Kidney epithelial cell (primary cell): ENCODE measurements around the gene IGF2BP1. TPM values are rescaled to one million over a fixed set of nuclear protein-coding genes. Genes with fewer than 3 reads are reported as not detected.

ENCODE experiments used
- DNase-seq: peaks from one replicate; pipeline ENCODE4 v3.0.0-alpha.2; 2010; ENCODE audit warnings: low read depth
- H3K27me3 ChIP-seq: 2 replicates; pipeline ENCODE4 v1.6.0; 2011; ENCODE audit warnings: low read length; ENCODE audit not compliant: control insufficient read depth, insufficient read depth
- H3K36me3 ChIP-seq: 2 replicates; pipeline ENCODE4 v1.5.1; 2011; ENCODE audit warnings: low read length; ENCODE audit not compliant: control insufficient read depth, insufficient read depth
- H3K4me3 ChIP-seq: 2 replicates; pipeline ENCODE4 v1.5.1; 2011; ENCODE audit warnings: low read depth, mild to moderate bottlenecking, control low read depth, low read length
- total RNA-seq: library from RNA; depleted of rRNA; stranded (reverse); fragments of >200 nt; gene quantifications from 2 replicates; pipeline ENCODE4 v1.2.3, GENCODE V29; 2015
- TF ChIP-seq, protein P1 (sequence below): IDR thresholded peaks from 2 replicates; pipeline ENCODE4 v1.5.1; 2011; ENCODE audit warnings: mild to moderate bottlenecking, moderate library complexity, low read length, control low read depth, inconsistent platforms; ENCODE audit not compliant: insufficient read depth, poor library complexity, severe bottlenecking

The IGF2BP1 gene
- total RNA-seq, 1 donor from 2014 or later = 10.2 TPM

DNA sequence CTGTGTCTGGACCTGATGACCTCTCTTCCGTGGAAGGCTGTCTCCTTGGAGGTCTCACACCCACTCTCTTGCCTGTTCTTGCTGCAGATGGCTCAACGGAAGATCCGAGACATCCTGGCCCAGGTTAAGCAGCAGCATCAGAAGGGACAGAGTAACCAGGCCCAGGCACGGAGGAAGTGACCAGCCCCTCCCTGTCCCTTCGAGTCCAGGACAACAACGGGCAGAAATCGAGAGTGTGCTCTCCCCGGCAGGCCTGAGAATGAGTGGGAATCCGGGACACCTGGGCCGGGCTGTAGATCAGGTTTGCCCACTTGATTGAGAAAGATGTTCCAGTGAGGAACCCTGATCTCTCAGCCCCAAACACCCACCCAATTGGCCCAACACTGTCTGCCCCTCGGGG, 52.1 kb downstream of the IGF2BP1 start:
- H3K27me3 ChIP-seq = no peaks in the 10 kb centered on the region
- TF ChIP-seq, protein P1, sequence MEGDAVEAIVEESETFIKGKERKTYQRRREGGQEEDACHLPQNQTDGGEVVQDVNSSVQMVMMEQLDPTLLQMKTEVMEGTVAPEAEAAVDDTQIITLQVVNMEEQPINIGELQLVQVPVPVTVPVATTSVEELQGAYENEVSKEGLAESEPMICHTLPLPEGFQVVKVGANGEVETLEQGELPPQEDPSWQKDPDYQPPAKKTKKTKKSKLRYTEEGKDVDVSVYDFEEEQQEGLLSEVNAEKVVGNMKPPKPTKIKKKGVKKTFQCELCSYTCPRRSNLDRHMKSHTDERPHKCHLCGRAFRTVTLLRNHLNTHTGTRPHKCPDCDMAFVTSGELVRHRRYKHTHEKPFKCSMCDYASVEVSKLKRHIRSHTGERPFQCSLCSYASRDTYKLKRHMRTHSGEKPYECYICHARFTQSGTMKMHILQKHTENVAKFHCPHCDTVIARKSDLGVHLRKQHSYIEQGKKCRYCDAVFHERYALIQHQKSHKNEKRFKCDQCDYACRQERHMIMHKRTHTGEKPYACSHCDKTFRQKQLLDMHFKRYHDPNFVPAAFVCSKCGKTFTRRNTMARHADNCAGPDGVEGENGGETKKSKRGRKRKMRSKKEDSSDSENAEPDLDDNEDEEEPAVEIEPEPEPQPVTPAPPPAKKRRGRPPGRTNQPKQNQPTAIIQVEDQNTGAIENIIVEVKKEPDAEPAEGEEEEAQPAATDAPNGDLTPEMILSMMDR = no peak
- no peaks in the 10 kb centered on the region for H3K36me3 ChIP-seq
- DNase-seq = no peak
- no peak overlapping the region for H3K4me3 ChIP-seq

DNA sequence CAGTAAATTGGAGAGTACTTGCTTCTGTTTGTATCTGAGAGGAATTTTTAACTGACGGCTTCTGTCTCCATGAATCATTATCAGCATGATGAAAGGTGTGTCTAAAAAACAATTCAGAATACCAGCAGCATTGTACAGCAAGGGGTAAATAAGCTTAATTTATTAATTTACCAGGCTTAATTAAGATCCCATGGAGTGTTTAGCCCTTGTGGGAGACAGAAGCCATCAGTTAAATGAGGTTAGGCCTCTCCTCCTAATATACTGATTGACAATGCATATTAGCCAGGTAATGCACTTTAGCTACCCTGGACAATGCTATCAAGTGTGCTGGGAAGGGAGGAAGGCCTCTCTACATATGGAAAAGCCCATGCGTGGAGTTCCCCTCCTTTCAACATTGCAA, 53.4 kb downstream of the IGF2BP1 start:
- DNase-seq = no peak

DNA sequence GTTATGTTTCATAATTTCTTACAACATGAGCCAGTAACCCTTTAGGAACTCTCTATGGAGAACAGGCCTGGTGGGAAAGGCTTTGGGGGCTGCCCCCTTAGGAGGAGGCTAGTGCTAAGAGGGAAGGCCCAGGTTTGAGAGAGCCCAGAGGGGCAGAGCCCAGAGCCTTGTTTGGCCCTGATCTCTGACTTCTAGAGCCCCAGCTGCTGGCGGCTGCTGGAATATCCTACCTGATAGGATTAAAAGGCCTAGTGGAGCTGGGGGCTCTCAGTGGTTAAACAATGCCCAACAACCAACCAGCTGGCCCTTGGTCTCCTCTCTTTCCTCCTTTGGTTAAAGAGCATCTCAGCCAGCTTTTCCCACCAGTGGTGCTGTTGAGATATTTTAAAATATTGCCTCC, 54.1 kb downstream of the IGF2BP1 start:
- Histone ChIP-seq H3K27me3 (no peaks in the 10 kb centered on the region), H3K4me3 (no peak overlapping the region), H3K36me3 (no peaks in the 10 kb centered on the region)
- TF ChIP-seq, protein P1 = no peak
- DNase-seq = no peak

More for the DNA sequence above, 53.4 kb downstream of the IGF2BP1 start:
- TF ChIP-seq, protein P1 = no peak
- Histone ChIP-seq H3K27me3 (no peaks in the 10 kb centered on the region), H3K36me3 (no peaks in the 10 kb centered on the region), H3K4me3 (no peak overlapping the region)

DNA sequence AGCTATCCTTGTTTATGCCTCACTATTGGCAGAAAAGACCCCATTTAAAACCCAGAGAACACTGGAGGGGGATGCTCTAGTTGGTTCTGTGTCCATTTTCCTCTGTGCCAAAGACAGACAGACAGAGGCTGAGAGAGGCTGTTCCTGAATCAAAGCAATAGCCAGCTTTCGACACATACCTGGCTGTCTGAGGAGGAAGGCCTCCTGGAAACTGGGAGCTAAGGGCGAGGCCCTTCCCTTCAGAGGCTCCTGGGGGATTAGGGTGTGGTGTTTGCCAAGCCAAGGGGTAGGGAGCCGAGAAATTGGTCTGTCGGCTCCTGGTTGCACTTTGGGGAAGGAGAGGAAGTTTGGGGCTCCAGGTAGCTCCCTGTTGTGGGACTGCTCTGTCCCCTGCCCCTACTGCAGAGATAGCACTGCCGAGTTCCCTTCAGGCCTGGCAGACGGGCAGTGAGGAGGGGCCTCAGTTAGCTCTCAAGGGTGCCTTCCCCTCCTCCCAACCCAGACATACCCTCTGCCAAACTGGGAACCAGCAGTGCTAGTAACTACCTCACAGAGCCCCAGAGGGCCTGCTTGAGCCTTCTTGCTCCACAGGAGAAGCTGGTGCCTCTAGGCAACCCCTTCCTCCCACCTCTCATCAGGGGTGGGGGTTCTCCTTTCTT, 56.1 kb downstream of the IGF2BP1 start:
- TF ChIP-seq, protein P1 = no peak
- no peak for DNase-seq
- no peak overlapping the region for H3K4me3 ChIP-seq
- no peaks in the 10 kb centered on the region for H3K27me3 ChIP-seq
- no peaks in the 10 kb centered on the region for H3K36me3 ChIP-seq

DNA sequence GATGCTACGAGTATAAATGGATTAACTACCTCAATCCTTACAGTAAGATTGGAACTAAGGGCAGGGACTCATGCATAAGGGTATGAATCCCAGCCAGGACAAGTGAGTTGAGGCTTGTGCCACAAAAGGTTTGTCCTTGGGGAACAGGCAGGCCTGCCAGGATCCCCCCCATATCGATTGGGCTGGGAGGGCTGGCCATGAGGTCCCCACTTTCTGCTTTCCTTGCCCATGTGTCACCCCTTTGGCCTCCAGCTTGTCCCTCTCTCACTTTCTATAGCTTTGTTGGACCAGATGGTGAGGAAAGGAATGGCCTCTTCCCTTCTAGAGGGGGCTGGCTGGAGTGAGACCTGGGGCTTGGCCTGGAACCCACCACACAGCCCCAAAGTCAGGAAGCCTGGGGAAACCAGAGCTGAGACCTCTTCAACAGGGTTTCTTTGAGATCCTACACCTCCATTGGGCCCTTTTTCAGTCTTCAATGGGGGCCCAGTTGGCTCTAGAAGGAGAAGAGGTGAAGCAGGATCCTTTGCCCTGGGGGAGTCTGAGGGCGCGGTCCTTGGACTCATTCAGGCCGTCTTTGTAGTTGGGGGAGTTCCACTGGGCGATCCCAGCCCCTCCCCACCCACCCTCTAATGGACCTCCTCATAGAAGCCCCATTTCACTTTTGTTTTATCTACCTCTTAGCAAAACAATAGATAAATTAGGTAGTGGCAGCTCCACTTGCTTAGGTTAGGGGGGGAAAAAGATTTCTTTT, 57.3 kb downstream of the IGF2BP1 start:
- DNase-seq = no peak
- H3K4me3 ChIP-seq = no peak overlapping the region
- TF ChIP-seq, protein P1 = no peak
- no peaks in the 10 kb centered on the region for H3K27me3 ChIP-seq
- no peaks in the 10 kb centered on the region for H3K36me3 ChIP-seq
